Cardiac fibroblast (primary cell): Measurements from ENCODE around the gene SNTG2.
A peak's percentile ranks its signal among the peaks of the same experiment; 100 is the strongest.

Experiments
- DNase-seq, 2 donors: peaks; one replicate each; pipeline versions ENCODE4 v3.0.0 to v3.0.0-alpha.2; 2010; ENCODE audit warnings: low read depth in 2 of 2
- H3K4me3 ChIP-seq, 2 donors: replicated peaks in 1 of 2; 1 replicate in 1 of 2; 2 replicates in 1 of 2; pipeline ENCODE4 v1.5.1; 2011; ENCODE audit warnings: low read depth in 2 of 2, low read length in 2 of 2, mild to moderate bottlenecking in 2 of 2, moderate library complexity in 1 of 2
- CTCF ChIP-seq: IDR thresholded peaks from one replicate; pipeline ENCODE4 v1.5.1; 2011; ENCODE audit warnings: low read depth, mild to moderate bottlenecking, low read length, inconsistent platforms

Gene SNTG2

GRCh38 chr2:1236606-1237005, 286.0 kb downstream of the SNTG2 start:
- DNase-seq, result peak in 1 of 2 donors; percentile 20
- no peak for TF ChIP-seq CTCF
- no peak overlapping the region for H3K4me3 ChIP-seq

GRCh38 chr2:1237783-1238182, 287.1 kb downstream of the SNTG2 start:
- H3K4me3 ChIP-seq, result no peak overlapping the region
- DNase-seq, result no peak
- TF ChIP-seq CTCF, result no peak

GRCh38 chr2:1238598-1239138, 288.0 kb downstream of the SNTG2 start:
- no peak for TF ChIP-seq CTCF
- H3K4me3 ChIP-seq, result no peak overlapping the region
- no peak for DNase-seq

- TF ChIP-seq CTCF, result no peak
- no peak overlapping the region for H3K4me3 ChIP-seq
- no peak for DNase-seq
These were observed 294.5 kb downstream of the SNTG2 start for GRCh38 chr2:1245193-1245592.

- TF ChIP-seq CTCF, result no peak
- H3K4me3 ChIP-seq, result no peak overlapping the region
- no peak for DNase-seq
These were observed 295.6 kb downstream of the SNTG2 start for GRCh38 chr2:1246239-1246638.

- no peak overlapping the region for H3K4me3 ChIP-seq
- DNase-seq, result no peak
- no peak for TF ChIP-seq CTCF
These were observed 296.3 kb downstream of the SNTG2 start for GRCh38 chr2:1246991-1247390.

- TF ChIP-seq CTCF, result no peak
- DNase-seq, result no peak
- no peak overlapping the region for H3K4me3 ChIP-seq
These were observed 297.5 kb downstream of the SNTG2 start for GRCh38 chr2:1248187-1248586.
